B cell (primary cell): ENCODE results near the gene HIPK1. TPM values are rescaled to one million over a fixed set of nuclear protein-coding genes. Genes with fewer than 3 reads are reported as not detected.

Experiments used
- ATAC-seq: fragments of 200-7000 bp; cut with Tn5 transposase; one replicate; pipeline ENCODE4 v1.10.0; 2021; ENCODE audit warnings: low read depth, mild to moderate bottlenecking, moderate number of reproducible peaks, moderate library complexity
- CTCF ChIA-PET: fragments of 350-600 bp; sonication (Branson Sonifier 250); formaldehyde crosslinking; loops from one replicate; lab custom pipeline; 2021; ENCODE audit warnings: antibody characterized with exemption, inconsistent platforms; lab: Charles Lee
- POLR2A ChIA-PET: fragments of 350-600 bp; sonication (Branson Sonifier 250); formaldehyde crosslinking; loops from one replicate; lab custom pipeline; 2021; ENCODE audit warnings: antibody characterized with exemption; lab: Charles Lee
- DNase-seq: peaks from one replicate; pipeline ENCODE4 v3.0.0; 2013
- H2AFZ ChIP-seq: 2 replicates; pipeline ENCODE4 v1.6.1; 2012; ENCODE audit warnings: mild to moderate bottlenecking, low read depth, low read length; ENCODE audit not compliant: insufficient read depth, poor library complexity, severe bottlenecking
- H3K27ac ChIP-seq, 2 donors: 1 replicate in 1 of 2; 2 replicates in 1 of 2; pipeline ENCODE4 v1.5.1; 2012 to 2013; ENCODE audit warnings: low read length in 2 of 2, mild to moderate bottlenecking in 2 of 2, moderate library complexity in 1 of 2
- H3K27me3 ChIP-seq, 4 experiments: fragments of 200-600 bp in 1 of 4; sonication (generic) in 1 of 4; replicated peaks in 1 of 4; 1 replicate in 2 of 4; 2 replicates in 2 of 4; pipeline versions ENCODE4 v1.6.1 to v1.7.0; 2013 to 2016; ENCODE audit warnings: low read length in 3 of 4, mild to moderate bottlenecking in 2 of 4, mixed read lengths in 1 of 4, moderate library complexity in 1 of 4; ENCODE audit not compliant: insufficient read depth in 4 of 4, control insufficient read depth in 3 of 4; ENCODE audit errors: control extremely low read depth in 1 of 4
- H3K36me3 ChIP-seq, 2 experiments: replicated peaks in 1 of 2; 1 replicate in 1 of 2; 2 replicates in 1 of 2; pipeline versions ENCODE4 v1.6.1 to v1.7.1; 2013; ENCODE audit warnings: low read length in 1 of 2; ENCODE audit not compliant: insufficient read depth in 2 of 2, control insufficient read depth in 1 of 2; ENCODE audit errors: control extremely low read depth in 1 of 2, extremely low read depth in 1 of 2
- H3K4me1 ChIP-seq, 2 donors: fragments of 200-600 bp in 1 of 2; sonication (generic) in 1 of 2; 1 replicate in 1 of 2; 2 replicates in 1 of 2; pipeline versions ENCODE4 v1.5.1 to v1.6.1; 2013 to 2017; ENCODE audit warnings: low read length in 2 of 2; ENCODE audit not compliant: control insufficient read depth in 2 of 2, insufficient read depth in 2 of 2
- H3K4me2 ChIP-seq: replicated peaks from 2 replicates; pipeline ENCODE3; 2012; ENCODE audit warnings: mild to moderate bottlenecking, low read depth, low read length; ENCODE audit not compliant: poor library complexity, severe bottlenecking
- H3K4me3 ChIP-seq, 5 experiments: fragments of 200-600 bp in 1 of 5; sonication (generic) in 1 of 5; 1 replicate in 3 of 5; 2 replicates in 2 of 5; pipeline versions ENCODE4 v1.5.1 to v1.7.0; 2011 to 2016; ENCODE audit warnings: low read length in 4 of 5, mild to moderate bottlenecking in 4 of 5, low read depth in 2 of 5, control low read depth in 1 of 5, moderate library complexity in 1 of 5; ENCODE audit not compliant: insufficient read depth in 1 of 5; ENCODE audit errors: control extremely low read depth in 1 of 5, extremely low read depth in 1 of 5
- H3K79me2 ChIP-seq: fragments of 200-600 bp; sonication (generic); one replicate; pipeline ENCODE4 v1.6.0; 2016; ENCODE audit warnings: low read length; ENCODE audit not compliant: control insufficient read depth, insufficient read depth
- H3K9ac ChIP-seq: fragments of 200-600 bp; sonication (generic); 2 replicates; pipeline ENCODE4 v1.6.1; 2017; ENCODE audit warnings: mild to moderate bottlenecking, low read length, moderate library complexity
- H3K9me3 ChIP-seq, 3 donors: one replicate each; pipeline versions ENCODE4 v1.6.1 to v1.7.1; 2013; ENCODE audit warnings: low read length in 2 of 3; ENCODE audit not compliant: control insufficient read depth in 2 of 3, insufficient read depth in 1 of 3; ENCODE audit errors: control extremely low read depth in 1 of 3
- H4K20me1 ChIP-seq: 2 replicates; pipeline ENCODE4 v1.6.0; 2012; ENCODE audit warnings: mild to moderate bottlenecking, low read length; ENCODE audit not compliant: insufficient read depth, control insufficient read depth, poor library complexity, severe bottlenecking
- H3K27ac Mint-ChIP-seq: one replicate; pipeline ENCODE4 v1.8.0; 2021; ENCODE audit warnings: mixed read lengths
- H3K27me3 Mint-ChIP-seq: one replicate; pipeline ENCODE4 v1.8.0; 2021; ENCODE audit warnings: mixed read lengths
- H3K4me1 Mint-ChIP-seq: one replicate; pipeline ENCODE4 v1.8.0; 2021; ENCODE audit warnings: mixed read lengths
- H3K4me3 Mint-ChIP-seq: one replicate; pipeline ENCODE4 v1.8.0; 2021; ENCODE audit warnings: mixed read lengths
- H3K9me3 Mint-ChIP-seq: one replicate; pipeline ENCODE4 v1.8.0; 2022; ENCODE audit warnings: mixed read lengths; ENCODE audit not compliant: insufficient read depth
- CTCF ChIP-seq: fragments of 200-600 bp; IDR thresholded peaks from one replicate; pipeline ENCODE4 v1.8.0; 2022; ENCODE audit warnings: antibody characterized with exemption, mild to moderate bottlenecking
- EZH2 ChIP-seq: IDR thresholded peaks from 2 replicates; pipeline ENCODE4 v1.6.1; 2012; ENCODE audit warnings: borderline replicate concordance, low read depth, mild to moderate bottlenecking, moderate library complexity, low read length; ENCODE audit not compliant: insufficient read depth, poor library complexity, severe bottlenecking
- WGBS: methylation state at CpG from one replicate; pipeline ENCODE4 v1.1.5; 2013; ENCODE audit warnings: missing lambda C conversion rate; ENCODE audit not compliant: insufficient coverage; 5-methylcytosine and 5-hydroxymethylcytosine counted together
- intact Hi-C: fragments of 100-400 bp; cut with micrococcal nuclease; formaldehyde crosslinking; loops from one replicate; pipeline ENCODE4 v1.10.0; 2022
- polyA plus RNA-seq: library from polyadenylated mRNA; depleted of rRNA; stranded (reverse); fragments of >200 nt; gene quantifications from 2 replicates; pipeline ENCODE4 v1.2.3, GENCODE V29; 2012
- total RNA-seq, 2 donors: library from RNA; stranded (reverse); fragments of 120-200 nt in 1 of 2; gene quantifications; 1 replicate in 1 of 2; 2 replicates in 1 of 2; pipeline versions ENCODE4 v1.2.3 to v1.2.4, GENCODE V29; 2013 to 2022

HIPK1 gene
- total and polyA plus RNA-seq, 2 donors (not counting 1 experiment from before 2014, with no cell fraction given) = 13.6 to 48.0 TPM

- peak overlapping the region; percentile 97 for H3K4me3 Mint-ChIP-seq
- Histone ChIP-seq H3K4me3 (peak overlapping the region; percentile 76 to 90 (median 86)), H3K27me3 (no peaks in the 10 kb centered on the region), H3K27ac (peak overlapping the region; percentile 90 to 99), H3K36me3 (no peaks in the 10 kb centered on the region), H3K9me3 (no peaks in the 10 kb centered on the region), H3K79me2 (peaks cover 52% of the 10 kb centered on the region), H3K4me2 (peak overlapping the region; percentile 85), H2AFZ (peak overlapping the region; percentile 93), H4K20me1 (peaks cover 31% of the 10 kb centered on the region), H3K4me1 (peaks cover 36 to 40% of the 10 kb centered on the region in 2 donors), H3K9ac (peak overlapping the region; percentile 99)
- ChIA-PET POLR2A (interaction anchor here (1.1 to 3.5 kb wide), 3 partner anchors 25 to 118 kb away, joined by 3 to 50 read pairs (median 4); partner anchors contain the start of genes AP4B1, DCLRE1B and RSBN1), CTCF (interaction anchor here (0.8 to 7.2 kb wide), 12 partner anchors 9 to 857 kb away, joined by 3 to 94 read pairs (median 4); partner anchors contain the start of genes AP4B1, DCLRE1B, LRIG2 and PHTF1)
- peak; percentile 83 for DNase-seq
- peaks cover 52% of the 10 kb centered on the region for H3K4me1 Mint-ChIP-seq
- intact Hi-C loops = loop anchor here (1.0 to 2.0 kb wide), 9 partner anchors 25 to 973 kb away; partner anchors contain the start of genes BCAS2, DCLRE1B, LRIG2 and PHTF1
- TF ChIP-seq EZH2 (no peak), CTCF (no peak)
- peak overlapping the region; percentile 94 for H3K27ac Mint-ChIP-seq
- no peaks in the 10 kb centered on the region for H3K9me3 Mint-ChIP-seq
- peak; percentile 39 for ATAC-seq
- no peaks in the 10 kb centered on the region for H3K27me3 Mint-ChIP-seq
- WGBS = 1% methylated on average over 61 of the region's 64 CpGs
These were observed 800 bp downstream of the HIPK1 start for GRCh38 chr1:113929750-113930498.
